Tibial nerve (tissue), 4 donors: ENCODE measurements around the gene CUL3. TPM values are rescaled to one million over a fixed set of nuclear protein-coding genes. Genes with fewer than 3 reads are reported as not detected.

Source experiments
- DNase-seq, 2 donors: peaks; one replicate each; pipeline ENCODE4 v3.0.0-alpha.2; 2019; ENCODE audit warnings: low spot score in 2 of 2
- H3K27ac ChIP-seq, 4 donors: fragments of 200-600 bp; sonication (generic) in 3 of 4; one replicate each; pipeline ENCODE4 v1.5.1; 2017 to 2019; ENCODE audit warnings: mild to moderate bottlenecking in 1 of 4
- H3K27me3 ChIP-seq, 2 donors: fragments of 200-600 bp; sonication (generic) in 1 of 2; one replicate each; pipeline versions ENCODE4 v1.5.1 to v1.6.0; 2017 to 2019
- H3K36me3 ChIP-seq, 3 donors: fragments of 200-600 bp; sonication (generic); one replicate each; pipeline ENCODE4 v1.5.1; 2018 to 2019
- H3K4me1 ChIP-seq, 4 donors: fragments of 200-600 bp; sonication (generic) in 3 of 4; one replicate each; pipeline ENCODE4 v1.5.1; 2017 to 2019
- H3K4me3 ChIP-seq, 4 donors: fragments of 200-600 bp; sonication (generic) in 3 of 4; one replicate each; pipeline ENCODE4 v1.5.1; 2017 to 2019; ENCODE audit warnings: mild to moderate bottlenecking in 1 of 4, moderate library complexity in 1 of 4
- H3K9me3 ChIP-seq, 4 donors: fragments of 200-600 bp; sonication (generic) in 3 of 4; one replicate each; pipeline ENCODE4 v1.5.1; 2017 to 2019
- CTCF ChIP-seq, 5 experiments: fragments of 200-600 bp in 3 of 5; fragments of 450-650 bp in 2 of 5; sonication (generic) in 3 of 5; IDR thresholded peaks; one replicate each; pipeline ENCODE4 v1.5.1; 2016 to 2019; ENCODE audit warnings: antibody characterized with exemption in 5 of 5, mild to moderate bottlenecking in 3 of 5, moderate library complexity in 2 of 5
- EP300 ChIP-seq, 2 donors: sonication (generic); formaldehyde crosslinking; IDR thresholded peaks; one replicate each; pipeline ENCODE4 v1.6.1; 2017; ENCODE audit warnings: antibody characterized with exemption in 2 of 2, mild to moderate bottlenecking in 1 of 2
- POLR2A ChIP-seq, 2 donors: fragments of 450-650 bp; IDR thresholded peaks; one replicate each; pipeline ENCODE4 v1.6.1; 2017; ENCODE audit warnings: antibody characterized with exemption in 2 of 2, mild to moderate bottlenecking in 2 of 2, moderate library complexity in 2 of 2
- WGBS, 2 donors: methylation state at CpG; one replicate each; pipeline ENCODE4 v1.1.5; 2018; 5-methylcytosine and 5-hydroxymethylcytosine counted together
- total RNA-seq, 4 donors: library from RNA; depleted of rRNA; stranded (reverse); fragments of >200 nt; gene quantifications; one replicate each; pipeline ENCODE4 v1.1.0, GENCODE V29; 2016

CUL3 gene
- total RNA-seq, 4 donors from 2014 or later, result 63.0 to 72.2 (median 67.3) TPM

DNA sequence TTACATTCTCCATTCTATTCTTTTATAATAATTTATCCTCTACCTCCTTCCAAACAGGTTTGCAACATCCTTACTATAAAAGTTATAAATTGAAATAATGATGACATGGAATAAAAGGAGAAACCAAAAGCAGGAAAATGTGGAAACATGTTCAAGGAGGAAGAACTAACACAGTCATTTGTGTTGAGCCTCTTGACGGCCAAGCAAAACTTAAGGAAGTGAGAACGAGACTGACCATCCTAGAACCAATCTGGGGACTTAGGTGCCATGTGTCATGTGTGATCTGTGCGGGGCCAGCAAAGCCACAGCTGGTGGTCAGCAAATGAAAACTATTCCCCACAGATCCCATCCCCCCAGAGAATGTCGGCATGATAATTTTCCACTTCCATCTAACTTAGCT, 157.7 kb downstream of the CUL3 start:
- Histone ChIP-seq H3K27ac (no peak overlapping the region), H3K4me1 (no peaks in the 10 kb centered on the region), H3K36me3 (no peaks in the 10 kb centered on the region), H3K27me3 (no peaks in the 10 kb centered on the region), H3K9me3 (peaks cover 0 to 9% (median 0%) of the 10 kb centered on the region in 4 donors), H3K4me3 (no peak overlapping the region)
- DNase-seq, result no peak
- 59 to 65% methylated on average over 4 of the region's 4 CpGs for WGBS, 2 donors
- no peak for TF ChIP-seq CTCF (IDR thresholded peaks at IDR 0.05)
- no peak for TF ChIP-seq POLR2A (IDR thresholded peaks at IDR 0.05)
- no peak for TF ChIP-seq EP300 (IDR thresholded peaks at IDR 0.05)

GRCh38 chr2:224426656-224427055, 158.5 kb downstream of the CUL3 start:
- TF ChIP-seq CTCF (IDR thresholded peaks at IDR 0.05), result no peak
- no peak for TF ChIP-seq POLR2A (IDR thresholded peaks at IDR 0.05)
- no peak for TF ChIP-seq EP300 (IDR thresholded peaks at IDR 0.05)
- no peak overlapping the region for H3K27ac ChIP-seq
- H3K36me3 ChIP-seq, result no peaks in the 10 kb centered on the region
- WGBS, 2 donors, result 70 to 75% methylated on average over 3 of the region's 3 CpGs
- DNase-seq, result no peak
- H3K4me3 ChIP-seq, result no peak overlapping the region
- no peaks in the 10 kb centered on the region for H3K4me1 ChIP-seq
- no peaks in the 10 kb centered on the region for H3K27me3 ChIP-seq
- H3K9me3 ChIP-seq, result peaks cover 0 to 9% (median 0%) of the 10 kb centered on the region in 4 donors

GRCh38 chr2:224421065-224421464, 164.1 kb downstream of the CUL3 start:
- no peaks in the 10 kb centered on the region for H3K9me3 ChIP-seq
- TF ChIP-seq EP300 (IDR thresholded peaks at IDR 0.05), result no peak
- DNase-seq, result no peak
- no peaks in the 10 kb centered on the region for H3K4me1 ChIP-seq
- 70 to 91% methylated on average over 2 of the region's 2 CpGs for WGBS, 2 donors
- no peak overlapping the region for H3K27ac ChIP-seq
- H3K27me3 ChIP-seq, result no peaks in the 10 kb centered on the region
- no peaks in the 10 kb centered on the region for H3K36me3 ChIP-seq
- H3K4me3 ChIP-seq, result no peak overlapping the region

Other genes with a start within 250 kb of the CUL3 start
- gene FAM124B, start 183.3 kb downstream of the CUL3 start, total RNA-seq, result 10 to 100 TPM in 1 of 4 donors, 1 to 10 TPM in 2, under 1 TPM in 1; 0.84 to 12.3 (median 5.9) TPM
- gene CCDC195, start 131.0 kb upstream of the CUL3 start, total RNA-seq, result not detected